ENCODE measurements around the gene GCSH.

The GCSH gene

DNA sequence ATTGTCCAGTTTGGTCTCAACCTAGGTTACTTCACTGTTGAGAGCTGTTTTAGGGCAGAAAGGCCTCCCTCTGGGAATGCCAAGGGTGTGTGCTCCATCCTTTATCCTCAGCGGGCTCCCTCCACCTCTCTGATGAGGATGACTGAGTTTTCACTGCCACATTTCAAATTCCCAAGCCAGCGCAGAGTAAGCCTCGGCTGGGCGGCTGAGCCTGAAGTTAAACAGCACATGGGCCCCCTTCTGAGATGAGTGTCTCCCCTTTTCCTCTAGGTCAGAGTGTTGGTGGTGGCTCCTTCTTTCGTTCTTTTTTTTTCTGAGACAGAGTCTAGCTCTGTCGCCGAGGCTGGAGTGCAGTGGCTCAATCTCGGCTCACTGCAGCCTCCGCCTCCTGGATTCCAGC lies 5.5 kb upstream of the GCSH start:
- no peak for DNase-seq (ENCODE audit: low spot score)

- no peak for DNase-seq (ENCODE audit: low spot score)
These were observed 3.8 kb upstream of the GCSH start for GRCh38 chr16:81099958-81100357.

- DNase-seq (ENCODE audit: low spot score) = no peak
These were observed 1.0 kb upstream of the GCSH start for GRCh38 chr16:81097230-81097629.

DNA sequence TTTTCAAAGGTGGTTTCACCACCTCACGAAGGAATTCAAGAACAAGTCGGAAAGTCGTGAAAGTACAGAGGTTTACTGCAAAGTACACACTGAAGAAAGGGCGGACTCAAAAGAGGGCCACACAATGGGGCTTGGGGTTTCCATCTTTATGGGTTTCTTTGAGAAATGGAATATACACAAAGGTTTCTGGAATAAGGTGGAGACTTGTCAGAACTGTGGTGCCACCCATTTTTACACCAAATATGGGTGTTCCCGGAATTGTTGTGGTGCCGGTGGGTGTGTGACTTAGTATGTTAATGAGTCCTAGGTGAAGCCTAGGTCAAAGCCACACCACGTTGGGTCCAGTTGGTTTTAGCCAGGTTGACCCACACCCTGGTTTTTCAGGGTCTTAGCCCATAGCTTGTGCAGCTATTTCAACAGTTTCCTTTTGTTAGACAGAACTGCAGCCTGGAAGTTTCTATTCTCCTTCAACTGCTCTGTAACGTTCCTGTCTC lies 567 bp upstream of the GCSH start:
- no peak for DNase-seq (ENCODE audit: low spot score)

DNA sequence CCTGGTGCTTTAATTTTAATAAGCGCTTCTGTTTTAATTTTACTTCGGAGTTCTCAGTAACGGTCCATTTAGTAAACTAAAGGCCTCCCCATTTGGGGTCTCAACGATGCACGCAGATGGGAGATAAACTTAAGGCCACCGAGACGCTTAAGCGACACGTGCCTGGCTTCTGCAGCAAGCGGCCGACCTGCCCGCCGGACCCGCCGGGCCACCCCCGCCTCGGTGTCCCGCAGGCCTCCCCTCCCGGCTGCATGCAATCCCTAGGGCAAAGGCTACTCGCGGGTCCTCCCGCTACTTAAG lies 592 bp downstream of the GCSH start:
- no peak for DNase-seq (ENCODE audit: low spot score)

GRCh38 chr16:81094771-81095251 lies 1.4 kb downstream of the GCSH start:
- DNase-seq (ENCODE audit: low spot score) = no peak

GRCh38 chr16:81088836-81089235 lies 7.4 kb downstream of the GCSH start:
- no peak for DNase-seq (ENCODE audit: low spot score)

DNA sequence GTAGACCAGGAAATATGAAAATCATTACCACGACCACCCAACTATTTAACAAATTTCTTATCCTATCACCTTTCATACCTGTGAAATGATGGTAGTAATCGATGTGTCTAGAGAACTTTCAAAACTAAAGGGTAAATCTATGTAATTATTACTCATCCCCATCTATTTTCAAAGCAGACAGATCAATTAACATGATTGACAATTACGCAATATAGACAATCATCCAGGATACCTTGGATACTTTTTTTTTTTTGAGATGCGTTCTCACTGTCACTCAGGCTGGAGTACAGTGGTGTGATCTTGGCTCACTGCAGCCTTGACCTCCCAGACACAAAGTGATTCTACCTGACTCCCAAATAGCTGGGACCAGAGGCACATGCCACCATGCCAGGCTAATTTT lies 15.2 kb downstream of the GCSH start:
- no peak for DNase-seq (ENCODE audit: low spot score)

- DNase-seq (ENCODE audit: low spot score) = no peak
These were observed 16.0 kb downstream of the GCSH start for GRCh38 chr16:81080233-81080632.

DNA sequence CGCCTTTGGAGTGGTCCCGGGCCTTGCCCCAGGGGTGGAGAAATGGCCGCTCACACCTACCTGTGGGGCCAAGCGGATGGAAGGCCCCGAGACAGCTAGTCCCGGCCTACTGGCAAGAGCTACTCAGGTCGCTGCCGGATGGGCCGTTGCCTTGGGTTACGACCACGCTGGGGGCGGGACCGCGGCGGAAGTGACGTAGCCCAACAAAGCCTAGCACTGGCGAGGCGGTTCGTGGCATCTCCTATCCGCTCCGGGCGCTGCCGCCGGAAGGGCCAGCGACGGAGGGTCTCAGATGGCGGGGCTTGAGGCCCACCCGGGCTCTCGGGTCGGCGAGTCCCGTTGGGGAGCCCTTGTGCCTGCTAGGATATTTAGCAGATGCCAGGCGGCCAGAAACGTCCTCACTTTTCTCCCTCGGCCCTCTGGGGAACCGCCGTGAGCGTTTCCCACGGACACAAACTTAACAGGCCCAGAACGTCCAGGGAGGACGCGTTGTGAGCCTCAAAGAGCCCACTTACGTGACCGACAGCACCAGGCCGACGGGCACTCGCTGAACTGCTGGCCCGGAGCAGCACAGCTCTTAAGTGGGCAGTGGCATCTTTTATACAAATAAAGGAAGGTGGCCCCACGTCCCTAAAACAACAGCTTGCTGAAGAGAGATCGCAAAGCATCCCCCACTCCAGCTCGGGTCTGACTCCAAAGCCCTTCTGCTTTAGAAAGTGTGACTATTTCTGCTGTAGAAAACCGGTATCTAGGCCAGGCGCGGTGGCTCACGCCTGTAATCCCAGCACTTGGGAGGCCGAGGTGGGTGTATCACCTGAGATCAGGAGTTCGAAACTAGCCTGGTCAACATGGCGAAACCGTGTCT lies 18.9 kb downstream of the GCSH start, which contains the start of gene C16orf46:
Gene C16orf46 (minus strand): TSS at position 163 of the 865 bp plus-strand sequence. CDS start 13,283 bp downstream, outside the sequence.
- DNase-seq (ENCODE audit: low spot score) = peak; percentile 96

GRCh38 chr16:81076566-81077075 lies 19.6 kb downstream of the GCSH start:
- peak; percentile 91 for DNase-seq (ENCODE audit: low spot score)

- no peak for DNase-seq (ENCODE audit: low spot score)
These were observed 22.4 kb downstream of the GCSH start for GRCh38 chr16:81073560-81074330.

- DNase-seq (ENCODE audit: low spot score) = no peak
These were observed 24.4 kb downstream of the GCSH start for GRCh38 chr16:81071805-81072204.

DNA sequence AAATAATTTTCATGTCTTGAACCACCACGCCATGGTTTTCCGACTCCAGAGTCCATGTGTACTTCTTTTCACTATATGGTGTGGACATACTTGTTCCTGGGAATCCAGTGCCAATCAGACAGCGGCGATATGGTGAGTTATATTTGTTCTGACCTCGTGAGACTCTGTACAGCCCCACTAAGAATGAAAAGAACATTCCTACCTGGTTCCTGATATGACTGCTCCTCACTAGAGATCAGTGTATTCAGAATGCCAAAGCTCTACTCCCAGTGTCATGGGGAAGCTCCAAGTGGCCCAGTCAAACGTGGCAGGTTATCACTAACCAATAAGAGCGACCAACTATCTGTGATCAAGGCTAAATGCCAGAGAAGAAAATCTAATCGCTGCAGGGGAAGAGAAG lies 25.2 kb downstream of the GCSH start:
- no peak for DNase-seq (ENCODE audit: low spot score)

GRCh38 chr16:81069063-81069462 lies 27.1 kb downstream of the GCSH start:
- no peak for DNase-seq (ENCODE audit: low spot score)

- no peak for DNase-seq (ENCODE audit: low spot score)
These were observed 29.0 kb downstream of the GCSH start for GRCh38 chr16:81067166-81067565.

DNA sequence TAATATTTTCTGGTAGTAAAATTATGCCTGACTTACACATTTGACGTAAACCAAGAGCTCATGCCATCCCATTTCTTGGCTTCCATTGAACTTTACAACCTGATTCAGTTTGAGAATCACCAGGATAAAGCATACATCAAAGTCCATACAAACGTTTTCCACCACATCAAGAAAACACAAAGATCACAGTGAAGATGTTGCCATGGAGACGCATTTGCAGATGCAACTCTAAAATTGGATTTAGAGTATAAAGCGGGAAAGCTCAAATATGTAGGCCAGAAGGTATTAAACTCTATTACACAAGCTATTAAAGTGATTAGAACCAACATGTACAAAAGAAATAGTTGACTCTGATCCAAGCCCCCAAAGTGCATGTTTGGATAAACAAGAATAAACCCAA lies 29.5 kb downstream of the GCSH start:
- no peak for DNase-seq (ENCODE audit: low spot score)

- DNase-seq (ENCODE audit: low spot score) = no peak
These were observed 34.2 kb downstream of the GCSH start for GRCh38 chr16:81061871-81062608.

DNA sequence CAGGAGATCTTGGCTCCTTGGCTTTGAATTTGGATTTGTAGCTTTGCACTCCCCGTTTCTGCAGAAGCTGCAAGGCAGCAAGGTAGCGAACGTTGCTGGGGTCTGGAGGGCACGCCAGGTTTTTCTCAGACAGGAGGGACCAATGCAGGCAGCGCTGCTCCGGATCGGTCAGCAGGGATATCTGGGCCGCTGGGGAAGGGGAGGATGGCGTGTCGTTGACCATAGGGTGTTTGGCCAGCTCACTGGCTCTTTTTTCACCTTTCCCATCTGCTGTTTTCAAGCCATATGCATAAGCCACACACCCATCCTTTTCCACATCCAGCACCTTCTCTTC lies 34.9 kb downstream of the GCSH start:
- DNase-seq (ENCODE audit: low spot score) = no peak

GRCh38 chr16:81060576-81061306 lies 35.5 kb downstream of the GCSH start:
- no peak for DNase-seq (ENCODE audit: low spot score)

DNA sequence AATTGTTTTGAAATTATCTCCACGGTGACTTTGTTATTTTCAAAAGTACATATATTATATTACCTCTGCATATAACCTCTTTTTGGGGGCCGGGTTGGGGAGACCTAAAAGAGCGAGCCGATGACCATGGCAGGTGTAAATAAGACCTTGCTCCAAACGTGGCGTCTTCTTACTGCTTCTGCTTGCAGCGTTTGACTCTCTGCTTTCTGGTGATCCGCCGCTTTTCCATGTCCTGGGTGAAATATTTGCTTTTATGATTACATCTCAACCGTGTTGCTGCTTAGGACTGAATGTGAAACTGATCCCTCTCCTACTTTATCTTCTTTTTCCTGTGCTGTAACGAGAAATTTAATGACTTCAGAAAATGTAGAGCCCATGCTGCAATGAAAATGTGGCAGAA lies 42.4 kb downstream of the GCSH start:
- DNase-seq (ENCODE audit: low spot score) = no peak

DNA sequence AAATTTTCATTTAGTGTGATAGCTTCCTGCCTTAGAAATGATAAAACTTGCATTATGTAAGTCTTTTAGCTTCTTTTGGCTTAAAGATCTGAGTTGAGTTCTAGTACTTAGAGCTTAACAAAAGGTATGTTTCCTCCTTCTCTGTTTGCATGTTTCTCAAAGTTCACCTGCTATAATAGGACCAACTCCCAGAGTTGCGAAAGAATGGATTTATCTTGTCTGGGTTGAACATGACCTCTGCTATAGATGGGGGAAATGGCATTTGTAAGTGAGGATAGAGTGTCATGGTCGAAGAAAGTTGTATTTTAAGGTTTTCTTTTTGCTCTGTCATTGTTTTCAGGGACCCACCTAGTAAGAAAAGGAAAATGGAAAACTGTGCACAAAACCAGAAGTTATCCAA lies 53.4 kb downstream of the GCSH start:
- DNase-seq (ENCODE audit: low spot score) = no peak

Data from putamen (tissue), 1 donor.